Activated naive CD8-positive, alpha-beta T cell treated with anti-CD3 and anti-CD28 coated beads for 36 hours (primary cell): ENCODE data around the gene COPB2. TPM values are rescaled to one million over a fixed set of nuclear protein-coding genes. Genes with fewer than 3 reads are reported as not detected.
"Not testable (repeated sequence)": the region's sequence is repeated elsewhere in the genome, so short reads cannot be mapped to it uniquely, and the experiment has no call there.

Experiments used
- DNase-seq: peaks from one replicate; pipeline ENCODE4 v3.0.0; 2021
- H3K27ac Mint-ChIP-seq: one replicate; pipeline ENCODE4 v1.8.0; 2022; ENCODE audit warnings: mild to moderate bottlenecking, moderate library complexity, mixed read lengths
- H3K27me3 Mint-ChIP-seq: one replicate; pipeline ENCODE4 v1.8.0; 2022; ENCODE audit warnings: mild to moderate bottlenecking, mixed read lengths
- H3K36me3 Mint-ChIP-seq: one replicate; pipeline ENCODE4 v1.8.0; 2021; ENCODE audit warnings: mild to moderate bottlenecking, mixed read lengths
- H3K4me1 Mint-ChIP-seq: one replicate; pipeline ENCODE4 v1.8.0; 2021; ENCODE audit warnings: mixed read lengths
- H3K4me3 Mint-ChIP-seq: one replicate; pipeline ENCODE4 v1.8.0; 2022; ENCODE audit warnings: mild to moderate bottlenecking, moderate library complexity, mixed read lengths
- H3K9me3 Mint-ChIP-seq: one replicate; pipeline ENCODE4 v1.8.0; 2022; ENCODE audit warnings: mixed read lengths
- total RNA-seq, 2 experiments: library from RNA; stranded (reverse); gene quantifications; one replicate each; pipeline ENCODE4 v1.2.3, GENCODE V29; 2021

COPB2 gene
- total RNA-seq, result 10 to 100 TPM; 86.6 to 91.0 TPM

GRCh38 chr3:139389552-139390368 is at the start of gene COPB2:
Gene COPB2, minus strand, starts transcription at chr3:139389647. Its CDS starts 97 bp downstream, at chr3:139389550.
- peaks cover 33% of the 10 kb centered on the region for H3K4me1 Mint-ChIP-seq
- peak within 1 kb of the TSS; percentile 95 for H3K27ac Mint-ChIP-seq
- H3K4me3 Mint-ChIP-seq, result peak within 1 kb of the TSS; percentile 93
- no peaks in the 10 kb centered on the region for H3K27me3 Mint-ChIP-seq
- no peaks in the 10 kb centered on the region for H3K36me3 Mint-ChIP-seq
- DNase-seq, result peak; percentile 96
- H3K9me3 Mint-ChIP-seq, result no peaks in the 10 kb centered on the region

GRCh38 chr3:139434764-139435307 is 45.4 kb upstream of the COPB2 start:
- H3K36me3 Mint-ChIP-seq, result no peaks in the 10 kb centered on the region
- H3K27me3 Mint-ChIP-seq, result no peaks in the 10 kb centered on the region
- H3K4me3 Mint-ChIP-seq, result no peak overlapping the region
- H3K4me1 Mint-ChIP-seq, result no peaks in the 10 kb centered on the region
- peaks cover 1% of the 10 kb centered on the region for H3K9me3 Mint-ChIP-seq
- no peak overlapping the region for H3K27ac Mint-ChIP-seq
- no peak for DNase-seq

DNA sequence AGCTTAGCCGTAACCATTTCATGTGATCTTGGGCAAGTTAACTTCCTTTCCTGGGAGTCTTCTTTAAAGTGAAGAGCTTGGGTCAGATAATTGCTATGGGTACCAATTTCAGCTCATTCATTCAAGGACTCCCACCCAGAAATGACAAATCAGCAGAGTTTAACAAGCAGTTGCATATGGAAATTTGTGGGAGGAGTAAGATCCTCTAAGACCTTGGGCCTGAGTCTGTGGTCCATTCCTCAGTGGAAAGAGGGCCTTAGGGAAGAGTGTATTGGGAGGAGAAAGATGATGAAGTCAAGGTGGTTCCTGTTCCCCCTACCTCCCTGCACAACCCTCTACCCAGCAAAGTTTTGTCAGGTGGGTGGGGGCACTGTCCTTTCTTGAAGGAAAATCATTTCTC is 44.8 kb upstream of the COPB2 start:
- Mint-ChIP-seq H3K36me3 (no peaks in the 10 kb centered on the region), H3K4me1 (no peaks in the 10 kb centered on the region), H3K4me3 (no peak overlapping the region), H3K27ac (no peak overlapping the region), H3K27me3 (no peaks in the 10 kb centered on the region), H3K9me3 (peaks cover 1% of the 10 kb centered on the region)
- DNase-seq, result no peak

DNA sequence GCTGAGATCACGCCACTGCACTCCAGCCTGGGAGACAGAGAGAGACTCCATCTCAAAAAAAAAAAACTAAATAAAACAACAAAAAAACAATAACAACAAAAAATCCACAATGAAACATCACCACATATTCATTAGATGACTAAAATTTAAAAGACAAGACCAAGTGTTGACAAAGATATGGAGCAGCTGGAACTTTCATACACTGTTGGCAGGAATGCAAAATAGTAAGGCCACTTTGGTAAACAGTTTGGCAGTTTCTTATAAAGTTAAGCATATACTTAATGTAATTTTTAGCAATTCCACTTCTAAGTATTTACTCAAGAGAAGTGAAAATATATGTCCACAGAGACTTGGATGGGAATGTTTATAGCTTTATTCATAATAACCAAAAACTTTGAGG is 43.6 kb upstream of the COPB2 start:
- no peak for DNase-seq
- Mint-ChIP-seq H3K4me1 (no peaks in the 10 kb centered on the region), H3K27me3 (no peaks in the 10 kb centered on the region), H3K4me3 (no peak overlapping the region), H3K36me3 (no peaks in the 10 kb centered on the region), H3K27ac (no peak overlapping the region), H3K9me3 (peaks cover 1% of the 10 kb centered on the region)

- H3K27ac Mint-ChIP-seq, result no peak overlapping the region
- peaks cover 2% of the 10 kb centered on the region for H3K4me1 Mint-ChIP-seq
- no peaks in the 10 kb centered on the region for H3K27me3 Mint-ChIP-seq
- peaks cover 1% of the 10 kb centered on the region for H3K9me3 Mint-ChIP-seq
- H3K36me3 Mint-ChIP-seq, result no peaks in the 10 kb centered on the region
- DNase-seq, result no peak
- H3K4me3 Mint-ChIP-seq, result no peak overlapping the region
Observed at GRCh38 chr3:139430493-139430892, 41.0 kb upstream of the COPB2 start.

DNA sequence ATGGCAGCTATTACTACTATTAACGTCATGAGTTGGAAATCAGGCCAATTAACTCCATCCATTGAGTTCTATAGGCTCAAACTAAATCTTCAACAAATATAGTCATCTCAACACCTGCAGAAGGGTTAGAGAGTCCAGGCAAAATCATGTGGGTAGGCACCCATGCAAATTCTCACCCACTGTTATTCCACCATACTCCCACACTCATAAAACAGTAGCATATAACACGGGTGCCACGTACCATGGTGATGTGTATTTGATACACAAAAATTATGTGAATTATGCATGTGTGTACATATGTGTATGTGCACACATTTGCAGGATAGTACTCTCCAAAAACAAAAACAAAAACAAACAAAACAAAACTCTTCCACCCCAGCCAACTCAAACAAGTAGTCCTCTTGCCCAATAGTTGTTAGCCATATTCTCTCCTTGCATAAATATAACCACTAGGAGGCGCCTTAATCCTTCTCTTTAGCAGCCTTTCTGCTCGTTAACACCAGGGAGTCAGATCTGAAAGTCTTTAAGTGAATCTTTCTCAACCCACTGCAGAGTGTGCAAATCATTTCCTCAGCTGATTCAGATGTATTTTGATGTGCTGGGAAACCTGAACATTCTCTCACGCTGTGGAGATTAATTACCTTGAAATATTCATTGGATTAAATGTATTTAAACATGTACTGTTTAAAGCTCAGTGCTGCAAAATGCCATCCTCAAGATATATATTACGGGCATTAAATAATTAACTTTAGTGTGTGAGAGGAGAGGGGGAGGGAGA is 38.0 kb upstream of the COPB2 start:
- Mint-ChIP-seq H3K27me3 (no peaks in the 10 kb centered on the region), H3K9me3 (peaks cover 1% of the 10 kb centered on the region), H3K36me3 (peaks cover 2% of the 10 kb centered on the region), H3K27ac (no peak overlapping the region), H3K4me1 (peaks cover 2% of the 10 kb centered on the region), H3K4me3 (no peak overlapping the region)
- DNase-seq, result no peak

DNA sequence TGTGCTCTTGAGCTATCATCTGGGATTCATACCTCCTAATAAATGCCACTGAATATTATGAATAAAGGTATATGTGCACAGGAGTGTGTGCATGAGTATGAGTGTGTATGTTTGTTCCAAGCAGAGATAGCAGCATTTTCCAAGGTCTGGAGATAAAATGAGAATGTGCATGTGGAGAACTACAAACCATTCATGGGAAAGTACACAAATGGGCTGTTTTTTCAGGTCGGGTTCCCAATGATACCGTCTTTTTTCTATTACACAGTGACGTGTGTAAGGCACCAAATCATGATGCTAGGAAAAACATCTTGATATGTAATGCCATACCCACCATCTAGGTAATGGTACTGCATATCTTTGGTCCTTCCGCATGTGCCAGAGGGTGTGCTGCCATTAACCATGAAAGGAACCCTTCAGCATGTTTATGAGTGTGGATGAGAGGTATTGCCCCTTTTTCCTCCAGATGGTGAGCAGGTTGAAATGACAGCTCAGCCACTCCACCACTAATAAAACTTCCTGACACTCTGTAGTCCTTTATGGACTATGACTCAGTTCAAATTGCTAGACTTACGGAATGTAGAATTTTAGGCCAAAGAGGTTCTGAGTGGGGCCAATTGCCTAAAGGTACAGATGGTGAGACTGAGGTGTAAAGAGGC is 36.4 kb upstream of the COPB2 start:
- H3K36me3 Mint-ChIP-seq, result peaks cover 2% of the 10 kb centered on the region
- DNase-seq, result no peak
- H3K9me3 Mint-ChIP-seq, result no peaks in the 10 kb centered on the region
- H3K27me3 Mint-ChIP-seq, result no peaks in the 10 kb centered on the region
- no peak overlapping the region for H3K27ac Mint-ChIP-seq
- H3K4me1 Mint-ChIP-seq, result peaks cover 2% of the 10 kb centered on the region
- no peak overlapping the region for H3K4me3 Mint-ChIP-seq

DNA sequence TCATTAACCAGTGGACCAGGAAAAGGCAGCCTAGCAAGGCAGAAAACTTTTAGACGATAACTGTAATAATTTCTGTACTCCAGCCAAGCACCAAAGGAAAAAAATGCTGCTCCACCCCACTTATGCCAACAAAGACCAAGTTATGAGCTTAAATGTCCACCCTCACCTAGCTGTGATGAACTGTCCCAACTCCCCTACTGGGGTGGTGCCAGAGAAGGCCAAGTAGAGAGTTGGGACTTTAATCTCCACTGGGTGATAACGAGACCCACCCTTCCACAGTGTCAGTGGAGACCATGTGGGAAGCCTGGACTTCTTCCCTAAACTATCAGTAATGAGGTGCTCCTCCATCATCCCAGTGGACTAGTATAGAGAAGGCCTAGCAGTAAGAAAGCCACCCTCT is 33.8 kb upstream of the COPB2 start:
- H3K4me3 Mint-ChIP-seq, result no peak overlapping the region
- H3K27ac Mint-ChIP-seq, result no peak overlapping the region
- no peaks in the 10 kb centered on the region for H3K27me3 Mint-ChIP-seq
- H3K36me3 Mint-ChIP-seq, result peaks cover 2% of the 10 kb centered on the region
- no peaks in the 10 kb centered on the region for H3K9me3 Mint-ChIP-seq
- DNase-seq, result no peak
- peaks cover 2% of the 10 kb centered on the region for H3K4me1 Mint-ChIP-seq

GRCh38 chr3:139421460-139421859 is 32.0 kb upstream of the COPB2 start:
- Mint-ChIP-seq H3K4me1 (no peaks in the 10 kb centered on the region), H3K36me3 (peaks cover 8% of the 10 kb centered on the region), H3K27ac (no peak overlapping the region), H3K9me3 (peaks cover 10% of the 10 kb centered on the region), H3K4me3 (no peak overlapping the region), H3K27me3 (no peaks in the 10 kb centered on the region)
- DNase-seq, result no peak

- Mint-ChIP-seq H3K27me3 (no peaks in the 10 kb centered on the region), H3K9me3 (peaks cover 12% of the 10 kb centered on the region), H3K27ac (no peak overlapping the region), H3K4me3 (no peak overlapping the region), H3K36me3 (peaks cover 10% of the 10 kb centered on the region), H3K4me1 (no peaks in the 10 kb centered on the region)
- no peak for DNase-seq
Observed at GRCh38 chr3:139421040-139421439, 31.6 kb upstream of the COPB2 start.

DNA sequence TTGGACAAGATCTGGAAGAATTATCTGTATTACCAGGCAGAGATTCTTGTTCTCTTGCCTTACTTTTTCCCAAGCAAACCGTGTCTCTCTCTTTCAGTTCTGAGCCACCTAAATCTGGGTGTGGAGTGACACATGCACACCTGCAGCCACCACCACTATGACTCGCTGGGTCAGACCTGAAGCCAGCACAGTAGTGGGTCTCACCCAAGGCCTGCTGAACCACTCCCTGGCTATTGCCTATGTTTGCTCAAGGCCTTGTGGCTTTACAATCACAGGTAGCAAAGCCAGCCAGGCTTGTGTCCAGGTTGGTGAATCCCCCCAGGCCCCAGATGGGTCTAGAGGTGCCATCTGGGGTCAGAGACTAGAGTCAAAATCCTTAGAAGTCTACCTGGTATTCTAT is 28.7 kb upstream of the COPB2 start:
- H3K4me1 Mint-ChIP-seq, result no peaks in the 10 kb centered on the region
- no peaks in the 10 kb centered on the region for H3K27me3 Mint-ChIP-seq
- no peak for DNase-seq
- no peak overlapping the region for H3K4me3 Mint-ChIP-seq
- peaks cover 29% of the 10 kb centered on the region for H3K36me3 Mint-ChIP-seq
- no peak overlapping the region for H3K27ac Mint-ChIP-seq
- peaks cover 36% of the 10 kb centered on the region for H3K9me3 Mint-ChIP-seq

DNA sequence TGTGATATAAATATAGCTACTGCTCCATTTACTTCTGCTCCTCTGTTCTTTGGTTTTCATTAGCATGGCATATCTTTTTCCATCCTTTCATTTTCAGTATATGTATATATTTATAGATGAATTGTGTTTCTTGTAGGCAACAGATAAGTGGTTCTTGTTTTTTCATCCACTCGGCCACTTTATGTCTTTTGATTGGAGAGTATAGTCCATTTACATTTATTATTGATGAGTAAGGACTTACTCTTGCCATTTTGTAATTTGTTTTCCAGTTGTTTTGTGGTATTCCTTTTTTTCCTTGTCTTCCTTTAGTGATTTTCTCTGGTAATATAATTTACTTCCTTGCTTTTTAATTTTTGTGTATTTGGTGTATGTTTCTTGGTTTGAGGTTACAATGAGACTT is 26.8 kb upstream of the COPB2 start:
- Mint-ChIP-seq H3K4me3 (no peak overlapping the region), H3K27ac (no peak overlapping the region), H3K4me1 (no peaks in the 10 kb centered on the region), H3K27me3 (no peaks in the 10 kb centered on the region), H3K36me3 (peaks cover 32% of the 10 kb centered on the region), H3K9me3 (peaks cover 50% of the 10 kb centered on the region)
- no peak for DNase-seq

DNA sequence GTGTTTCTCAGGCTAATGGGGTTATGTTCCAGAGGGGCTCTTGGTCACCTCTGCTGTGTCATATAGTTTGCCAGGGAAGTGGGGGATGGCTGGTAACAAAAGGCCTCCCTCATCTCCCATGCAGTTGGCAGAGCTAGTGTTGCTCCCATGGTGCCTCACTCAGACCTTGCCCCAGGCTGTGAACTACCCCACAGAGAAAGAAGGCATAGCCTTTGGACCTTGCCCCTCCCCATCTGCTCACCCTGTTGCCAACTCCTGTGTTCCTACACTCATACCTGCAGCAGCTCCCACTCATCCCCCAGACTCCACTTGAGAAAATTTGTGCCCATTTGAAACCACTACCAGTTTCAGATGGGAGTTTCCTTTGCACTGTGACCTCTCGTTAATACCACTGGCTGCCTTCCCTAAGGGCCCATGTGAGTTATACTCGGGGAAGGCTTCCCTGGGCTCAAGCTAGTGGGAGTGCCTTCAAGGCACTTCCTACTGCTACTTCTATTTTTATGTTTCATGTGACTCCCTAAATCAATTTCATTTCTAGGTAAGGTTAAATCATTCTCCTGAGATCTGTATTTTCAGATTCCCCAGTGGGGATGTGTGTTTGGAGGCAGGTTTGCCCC is 25.3 kb upstream of the COPB2 start:
- no peak overlapping the region for H3K27ac Mint-ChIP-seq
- H3K9me3 Mint-ChIP-seq, result peaks cover 61% of the 10 kb centered on the region
- no peak overlapping the region for H3K4me3 Mint-ChIP-seq
- H3K36me3 Mint-ChIP-seq, result peaks cover 32% of the 10 kb centered on the region
- no peaks in the 10 kb centered on the region for H3K4me1 Mint-ChIP-seq
- no peak for DNase-seq
- H3K27me3 Mint-ChIP-seq, result no peaks in the 10 kb centered on the region

DNA sequence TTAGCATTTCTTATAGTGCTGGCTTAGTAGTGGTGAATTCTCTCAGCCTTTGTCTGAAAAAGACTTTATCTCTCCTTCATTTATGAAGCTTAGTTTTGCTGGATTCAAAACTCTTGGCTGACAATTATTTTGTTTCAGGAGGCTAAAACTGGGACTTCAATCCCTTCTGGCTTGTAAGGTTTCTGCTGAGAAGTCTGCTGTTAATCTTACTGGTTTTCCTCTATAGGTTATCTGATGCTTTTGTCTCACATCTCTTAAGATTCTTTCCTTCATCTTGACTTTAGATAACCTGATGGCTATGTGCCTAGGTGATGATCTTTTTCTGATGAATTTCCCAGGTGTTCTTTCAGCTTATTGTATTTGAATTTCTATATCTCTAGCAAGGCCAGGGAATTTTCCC is 23.4 kb upstream of the COPB2 start:
- H3K36me3 Mint-ChIP-seq, result peaks cover 35% of the 10 kb centered on the region
- not testable (repeated sequence) for H3K4me1 Mint-ChIP-seq, H3K27me3 Mint-ChIP-seq, DNase-seq, H3K4me3 Mint-ChIP-seq, H3K27ac Mint-ChIP-seq
- H3K9me3 Mint-ChIP-seq, result peaks cover 72% of the 10 kb centered on the region

DNA sequence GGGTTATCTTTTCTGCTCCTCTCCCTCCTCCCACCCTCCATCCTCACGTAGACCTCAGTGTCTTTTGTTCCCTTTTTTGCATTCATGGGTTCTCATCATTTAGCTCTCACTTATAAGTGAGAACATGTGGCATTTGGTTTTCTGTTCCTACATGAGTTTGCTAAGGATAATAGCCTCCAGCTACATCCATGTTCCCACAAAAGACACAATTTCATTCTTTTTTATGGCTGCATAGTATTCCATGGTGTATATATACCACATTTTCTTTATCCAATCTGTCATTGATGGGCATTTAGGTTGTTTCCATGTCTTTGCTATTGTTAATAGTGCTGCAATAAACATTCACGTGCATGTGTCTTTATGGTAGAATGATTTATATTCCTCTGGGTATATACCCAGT is 11.7 kb upstream of the COPB2 start:
- H3K4me1 Mint-ChIP-seq, H3K27ac Mint-ChIP-seq, DNase-seq, H3K4me3 Mint-ChIP-seq, H3K27me3 Mint-ChIP-seq: not testable (repeated sequence)
- H3K9me3 Mint-ChIP-seq, result peaks cover 11% of the 10 kb centered on the region
- peaks cover 29% of the 10 kb centered on the region for H3K36me3 Mint-ChIP-seq
